Esophagus squamous epithelium (tissue), 4 donors: ENCODE data around the gene MYO18A.

Source experiments
- POLR2A ChIP-seq, 4 donors: fragments of 450-650 bp; IDR thresholded peaks; one replicate each; pipeline ENCODE4 v1.6.1; 2017; ENCODE audit warnings: antibody characterized with exemption in 4 of 4, mild to moderate bottlenecking in 4 of 4, moderate library complexity in 3 of 4
- TF ChIP-seq, protein P1 (sequence below), 6 experiments: fragments of 450-650 bp in 4 of 6; fragments of 200-600 bp in 2 of 6; sonication (generic) in 2 of 6; IDR thresholded peaks; one replicate each; pipeline ENCODE4 v1.5.1; 2016 to 2019; ENCODE audit warnings: antibody characterized with exemption in 6 of 6, mild to moderate bottlenecking in 4 of 6, moderate library complexity in 4 of 6

DNA sequence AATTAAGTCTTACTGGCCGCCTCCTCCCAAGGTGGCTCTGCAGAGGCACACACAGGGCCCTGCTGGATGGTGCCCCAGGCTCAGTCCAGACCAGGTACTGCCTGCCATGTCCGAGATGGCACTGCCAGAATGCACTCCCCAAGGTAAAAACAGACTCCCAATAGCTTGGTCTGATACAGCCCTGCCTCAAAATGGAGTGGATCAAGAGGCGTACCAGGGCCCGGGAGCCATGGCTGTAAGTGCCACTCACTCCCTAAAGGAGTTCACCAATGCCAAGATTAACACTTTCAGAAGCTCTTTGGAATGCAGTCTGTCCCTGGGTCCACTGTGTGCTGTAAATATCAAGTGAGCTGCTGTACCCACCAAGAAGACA is 576 bp upstream of the MYO18A start:
- no peak for TF ChIP-seq POLR2A (IDR thresholded peaks at IDR 0.05)
- TF ChIP-seq, protein P1, sequence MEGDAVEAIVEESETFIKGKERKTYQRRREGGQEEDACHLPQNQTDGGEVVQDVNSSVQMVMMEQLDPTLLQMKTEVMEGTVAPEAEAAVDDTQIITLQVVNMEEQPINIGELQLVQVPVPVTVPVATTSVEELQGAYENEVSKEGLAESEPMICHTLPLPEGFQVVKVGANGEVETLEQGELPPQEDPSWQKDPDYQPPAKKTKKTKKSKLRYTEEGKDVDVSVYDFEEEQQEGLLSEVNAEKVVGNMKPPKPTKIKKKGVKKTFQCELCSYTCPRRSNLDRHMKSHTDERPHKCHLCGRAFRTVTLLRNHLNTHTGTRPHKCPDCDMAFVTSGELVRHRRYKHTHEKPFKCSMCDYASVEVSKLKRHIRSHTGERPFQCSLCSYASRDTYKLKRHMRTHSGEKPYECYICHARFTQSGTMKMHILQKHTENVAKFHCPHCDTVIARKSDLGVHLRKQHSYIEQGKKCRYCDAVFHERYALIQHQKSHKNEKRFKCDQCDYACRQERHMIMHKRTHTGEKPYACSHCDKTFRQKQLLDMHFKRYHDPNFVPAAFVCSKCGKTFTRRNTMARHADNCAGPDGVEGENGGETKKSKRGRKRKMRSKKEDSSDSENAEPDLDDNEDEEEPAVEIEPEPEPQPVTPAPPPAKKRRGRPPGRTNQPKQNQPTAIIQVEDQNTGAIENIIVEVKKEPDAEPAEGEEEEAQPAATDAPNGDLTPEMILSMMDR (IDR thresholded peaks at IDR 0.05): no peak
